VCaP (cell line): Measurements from ENCODE around the gene GLIPR1L1.
"Not testable (repeated sequence)": the region's sequence is repeated elsewhere in the genome, so short reads cannot be mapped to it uniquely, and the experiment has no call there.

Source experiments
- H3K27ac ChIP-seq: fragments of 450-650 bp; 2 replicates; pipeline ENCODE4 v1.5.1; 2017
- TF ChIP-seq, protein P1 (sequence below): fragments of 450-650 bp; conservative IDR thresholded peaks from 2 replicates; pipeline ENCODE4 v1.5.1; 2017; ENCODE audit warnings: mild to moderate bottlenecking, moderate library complexity

GLIPR1L1 gene

DNA sequence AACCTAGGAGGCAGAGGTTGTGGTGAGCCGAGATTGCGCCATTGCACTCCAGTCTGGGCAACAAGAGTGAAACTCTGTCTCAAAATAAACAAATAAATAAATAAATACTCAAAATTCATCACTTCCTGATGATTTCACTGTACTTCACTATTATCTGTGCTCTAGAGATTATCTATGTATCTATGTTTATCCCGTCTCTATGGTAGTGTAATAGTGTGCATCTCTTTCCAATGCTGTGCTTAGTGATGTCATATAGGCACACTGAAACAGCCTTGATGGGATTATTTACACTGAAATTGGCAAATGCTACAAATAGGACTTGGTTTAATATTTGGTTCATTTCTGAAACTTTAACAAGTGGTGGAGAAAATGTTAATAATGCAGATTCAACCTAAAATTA, 10.8 kb upstream of the GLIPR1L1 start:
- TF ChIP-seq, protein P1, sequence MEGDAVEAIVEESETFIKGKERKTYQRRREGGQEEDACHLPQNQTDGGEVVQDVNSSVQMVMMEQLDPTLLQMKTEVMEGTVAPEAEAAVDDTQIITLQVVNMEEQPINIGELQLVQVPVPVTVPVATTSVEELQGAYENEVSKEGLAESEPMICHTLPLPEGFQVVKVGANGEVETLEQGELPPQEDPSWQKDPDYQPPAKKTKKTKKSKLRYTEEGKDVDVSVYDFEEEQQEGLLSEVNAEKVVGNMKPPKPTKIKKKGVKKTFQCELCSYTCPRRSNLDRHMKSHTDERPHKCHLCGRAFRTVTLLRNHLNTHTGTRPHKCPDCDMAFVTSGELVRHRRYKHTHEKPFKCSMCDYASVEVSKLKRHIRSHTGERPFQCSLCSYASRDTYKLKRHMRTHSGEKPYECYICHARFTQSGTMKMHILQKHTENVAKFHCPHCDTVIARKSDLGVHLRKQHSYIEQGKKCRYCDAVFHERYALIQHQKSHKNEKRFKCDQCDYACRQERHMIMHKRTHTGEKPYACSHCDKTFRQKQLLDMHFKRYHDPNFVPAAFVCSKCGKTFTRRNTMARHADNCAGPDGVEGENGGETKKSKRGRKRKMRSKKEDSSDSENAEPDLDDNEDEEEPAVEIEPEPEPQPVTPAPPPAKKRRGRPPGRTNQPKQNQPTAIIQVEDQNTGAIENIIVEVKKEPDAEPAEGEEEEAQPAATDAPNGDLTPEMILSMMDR = no peak
- H3K27ac ChIP-seq = no peak overlapping the region

DNA sequence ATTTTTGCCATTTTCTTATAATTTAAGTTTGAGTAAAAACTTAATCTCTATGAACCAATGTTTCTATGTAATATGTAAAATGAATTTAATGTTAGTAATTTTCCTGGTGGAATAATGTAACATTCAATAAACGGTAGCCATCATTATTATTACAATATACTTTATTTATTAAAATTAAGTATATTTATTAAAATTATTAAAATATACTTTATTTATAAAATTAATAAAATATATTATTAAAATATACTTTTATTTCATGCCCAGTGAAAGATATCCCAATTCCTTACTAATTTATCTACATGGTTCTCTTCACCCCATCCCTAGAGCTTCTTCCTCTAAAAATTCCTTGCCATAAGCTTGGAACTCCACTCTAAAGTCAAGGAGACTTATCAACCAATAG, 6.8 kb upstream of the GLIPR1L1 start:
- no peak overlapping the region for H3K27ac ChIP-seq
- TF ChIP-seq, protein P1 = no peak

DNA sequence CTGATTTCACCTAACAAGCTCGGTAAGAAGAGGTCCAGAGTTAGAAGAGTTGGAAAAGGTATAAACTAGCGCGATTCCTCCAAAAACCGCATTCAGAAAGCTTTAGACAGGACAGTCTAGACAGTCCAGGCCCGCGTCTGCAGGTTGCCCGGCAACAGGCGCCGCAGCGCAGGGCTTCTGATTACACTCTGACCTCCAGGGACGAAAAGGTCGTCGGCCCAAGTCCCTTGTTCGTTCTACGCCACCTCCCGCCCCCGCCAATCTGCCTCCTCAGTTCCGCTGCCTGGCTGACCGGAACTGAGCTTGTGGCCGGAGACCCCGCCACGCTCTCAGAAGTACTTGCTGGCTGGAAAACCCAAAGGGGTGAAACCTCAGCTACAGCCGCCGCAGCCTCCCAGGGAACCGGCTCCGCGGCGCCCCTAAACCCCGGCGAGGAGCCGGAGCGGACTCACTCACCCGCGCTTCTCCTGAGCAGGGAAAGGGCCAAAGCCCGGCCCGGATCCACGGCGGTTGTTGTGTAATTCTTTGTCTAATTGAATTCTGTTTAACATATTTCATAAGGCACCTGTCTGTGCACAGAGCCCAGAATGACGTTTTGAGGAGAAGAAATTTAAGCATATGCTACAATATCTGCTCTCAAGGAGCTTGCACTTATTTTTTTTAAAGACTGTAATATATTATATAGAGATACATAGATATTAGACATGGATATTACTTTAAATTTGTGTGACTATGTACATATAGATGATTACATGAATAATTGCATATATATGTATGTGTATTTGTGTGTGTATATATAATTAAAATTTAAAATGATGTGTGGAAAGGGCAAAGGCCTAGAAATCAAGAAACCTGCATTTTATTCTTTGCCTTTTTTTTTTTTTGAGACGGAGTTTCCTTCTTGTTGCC, 4.3 kb upstream of the GLIPR1L1 start, which contains the start of gene CAPS2:
TSS of gene CAPS2 (minus strand) at position 407 of the 909 bp plus-strand sequence. CDS start 3,826 bp downstream, outside the sequence.
- H3K27ac ChIP-seq = peak within 1 kb of the TSS; percentile 22; the same call in 1 of the 2 replicates
- TF ChIP-seq, protein P1 = no peak

DNA sequence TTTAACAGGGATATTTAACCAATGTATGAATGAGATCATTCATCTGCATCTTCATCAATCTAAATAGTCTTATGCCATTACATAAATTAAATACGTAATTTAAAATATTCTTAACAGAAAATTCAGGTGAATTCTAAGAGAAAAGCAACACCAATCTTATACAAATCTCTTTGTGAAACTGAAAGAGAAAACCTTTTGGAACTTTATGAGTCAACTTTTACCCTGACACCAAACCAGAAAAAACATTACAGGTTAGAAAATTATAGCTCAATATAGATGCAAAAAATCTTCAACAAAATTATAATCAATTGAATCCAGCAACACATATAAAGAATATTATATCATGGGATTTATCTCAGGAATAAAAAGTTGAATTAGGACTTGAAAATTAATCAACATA, 3.4 kb downstream of the GLIPR1L1 start:
- TF ChIP-seq, protein P1 = no peak
- H3K27ac ChIP-seq = no peak overlapping the region

DNA sequence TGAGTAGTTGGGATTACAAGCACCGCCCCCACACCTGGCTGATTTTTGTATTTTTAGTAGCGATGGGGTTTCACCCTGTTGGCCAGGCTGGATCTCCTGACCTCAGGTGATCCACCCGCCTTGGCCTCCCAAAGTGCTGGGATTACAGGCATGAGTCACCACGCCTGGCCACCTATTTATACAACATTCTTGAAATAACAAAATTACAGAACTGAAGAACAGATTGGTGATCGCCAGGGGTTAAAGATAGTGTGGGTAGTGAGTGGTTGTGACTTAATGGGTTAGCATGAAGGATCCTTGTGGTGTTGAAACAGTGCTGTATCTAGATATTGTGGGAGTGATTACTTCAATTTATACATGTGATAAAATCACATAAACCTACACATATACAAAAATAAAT, 7.4 kb downstream of the GLIPR1L1 start:
- TF ChIP-seq, protein P1 = no peak
- no peak overlapping the region for H3K27ac ChIP-seq

- TF ChIP-seq, protein P1 = no peak
- H3K27ac ChIP-seq = no peak overlapping the region
These were observed 11.1 kb downstream of the GLIPR1L1 start for GRCh38 chr12:75345531-75345930.

DNA sequence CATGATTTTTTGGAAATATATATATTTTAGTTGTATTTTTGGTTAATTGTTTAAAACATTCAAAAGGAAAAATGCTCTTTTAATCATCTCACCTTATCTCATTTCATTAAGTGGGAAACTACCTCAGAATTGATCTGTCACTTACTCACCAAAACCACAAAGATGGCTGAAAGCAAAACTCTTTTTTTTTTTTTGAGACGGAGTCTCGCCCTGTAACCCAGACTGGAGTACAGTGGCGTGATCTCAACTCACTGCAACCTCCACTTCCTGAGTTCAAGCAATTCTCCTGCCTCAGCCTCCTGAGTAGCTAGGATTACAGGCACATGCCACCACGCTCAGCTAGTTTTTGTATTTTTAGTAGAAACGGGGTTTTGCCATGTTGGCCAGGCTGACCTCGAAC, 11.7 kb downstream of the GLIPR1L1 start:
- H3K27ac ChIP-seq = not testable (repeated sequence)

- H3K27ac ChIP-seq = no peak overlapping the region
- TF ChIP-seq, protein P1 = no peak
These were observed 15.5 kb downstream of the GLIPR1L1 start for GRCh38 chr12:75349946-75350345.
